Kidney (tissue), 14 donors: Measurements from ENCODE around the gene PPP2R1B. TPM values are rescaled to one million over a fixed set of nuclear protein-coding genes. Genes with fewer than 3 reads are reported as not detected.
A peak's percentile ranks its signal among the peaks of the same experiment; 100 is the strongest.

ENCODE experiments used
- DNase-seq, 5 donors: peaks; one replicate each; pipeline ENCODE4 v3.0.0-alpha.2; 2013 to 2020
- FAIRE-seq: peaks from 2 replicates; lab custom pipeline; 2012; peaks lifted over from hg19 to GRCh38; lab: Jason Lieb, UNC
- H3K27ac ChIP-seq, 2 donors: one replicate each; pipeline ENCODE4 v1.7.0; 2013; ENCODE audit warnings: low read depth in 2 of 2, low read length in 2 of 2, inconsistent platforms in 1 of 2
- H3K27me3 ChIP-seq: one replicate; pipeline ENCODE4 v1.7.1; 2013; ENCODE audit warnings: low read length, inconsistent platforms; ENCODE audit not compliant: control insufficient read depth, insufficient read depth
- H3K36me3 ChIP-seq, 3 donors: one replicate each; pipeline versions ENCODE4 v1.7.0 to v1.7.1; 2013; ENCODE audit warnings: low read length in 3 of 3, control low read depth in 1 of 3, inconsistent platforms in 1 of 3; ENCODE audit not compliant: insufficient read depth in 3 of 3, control insufficient read depth in 2 of 3
- H3K4me1 ChIP-seq, 3 donors: one replicate each; pipeline versions ENCODE4 v1.7.0 to v1.7.1; 2013; ENCODE audit warnings: low read length in 3 of 3, inconsistent platforms in 1 of 3, low read depth in 1 of 3; ENCODE audit not compliant: control insufficient read depth in 2 of 3, insufficient read depth in 2 of 3
- H3K4me3 ChIP-seq, 3 donors: one replicate each; pipeline versions ENCODE4 v1.7.0 to v1.8.1; 2013; ENCODE audit warnings: low read length in 3 of 3, control low read depth in 1 of 3, inconsistent platforms in 1 of 3
- H3K9ac ChIP-seq, 3 donors: one replicate each; pipeline versions ENCODE4 v1.7.0 to v1.7.1; 2013; ENCODE audit warnings: low read length in 3 of 3, control low read depth in 1 of 3, inconsistent platforms in 1 of 3
- H3K9me3 ChIP-seq, 3 donors: one replicate each; pipeline versions ENCODE4 v1.7.0 to v1.7.1; 2013; ENCODE audit warnings: low read length in 3 of 3, control low read depth in 1 of 3, inconsistent platforms in 1 of 3; ENCODE audit not compliant: control insufficient read depth in 2 of 3, insufficient read depth in 1 of 3
- CTCF ChIP-seq: IDR thresholded peaks from 3 replicates; pipeline ENCODE4 v1.5.1; 2012; ENCODE audit warnings: mild to moderate bottlenecking, moderate library complexity, borderline replicate concordance; ENCODE audit not compliant: insufficient read depth; ENCODE audit errors: extremely low read depth
- intact Hi-C: fragments of 100-400 bp; cut with DNase I; formaldehyde crosslinking; loops from one replicate; pipeline ENCODE4 v1.11.1; 2022
- polyA plus RNA-seq: library from polyadenylated mRNA; stranded (reverse); fragments of 350-450 nt; fragmentation: Illumina TruSeq; extraction: RNeasy Lipid Tissue Mini Kit (QIAGEN cat#74804); gene quantifications from one replicate; pipeline ENCODE4 v1.2.3, GENCODE V29; 2014; ENCODE audit warnings: low read depth, low replicate concordance; ENCODE audit not compliant: insufficient read depth
- total RNA-seq: library from RNA; stranded (reverse); fragmentation: NEBNext Ultra II Directional; extraction: Animal tissue kit (Norgen Biotek cat#: 25700); gene quantifications from one replicate; pipeline ENCODE4 v1.2.1, GENCODE V29; 2021
- donor health status: control.
- donor health status: control.
- donor health status: control.
- donor health status: control.
- donor health status: control.
- donor health status: DM: yes; HTN: yes; CAD: no.
- donor health status: Normal renal cell carcinoma (clear cell type).

The PPP2R1B gene
- total and polyA plus RNA-seq, 2 donors from 2014 or later = 11.7 to 35.5 TPM

DNA sequence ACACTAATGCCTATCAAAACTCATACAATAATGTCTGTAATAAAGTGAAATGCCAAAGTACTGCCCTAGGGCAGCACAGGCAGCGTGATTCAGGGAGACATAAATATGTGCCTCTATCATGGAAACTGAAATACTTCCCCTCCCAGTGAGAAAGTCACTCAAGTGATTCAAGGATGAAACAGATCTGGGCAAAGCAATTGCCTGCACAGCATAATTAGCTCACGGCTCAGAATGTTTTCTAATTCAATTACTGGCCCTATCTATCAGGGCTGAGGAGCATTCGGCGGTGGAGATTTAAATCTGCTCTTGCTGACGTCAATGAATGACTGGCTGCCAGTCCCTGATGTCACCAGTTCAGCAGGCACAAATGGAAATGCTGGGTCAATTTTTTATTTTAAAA is 27.7 kb upstream of the PPP2R1B start:
- no peak for FAIRE-seq
- H3K9me3 ChIP-seq = peaks cover 0 to 5% (median 0%) of the 10 kb centered on the region in 3 donors

DNA sequence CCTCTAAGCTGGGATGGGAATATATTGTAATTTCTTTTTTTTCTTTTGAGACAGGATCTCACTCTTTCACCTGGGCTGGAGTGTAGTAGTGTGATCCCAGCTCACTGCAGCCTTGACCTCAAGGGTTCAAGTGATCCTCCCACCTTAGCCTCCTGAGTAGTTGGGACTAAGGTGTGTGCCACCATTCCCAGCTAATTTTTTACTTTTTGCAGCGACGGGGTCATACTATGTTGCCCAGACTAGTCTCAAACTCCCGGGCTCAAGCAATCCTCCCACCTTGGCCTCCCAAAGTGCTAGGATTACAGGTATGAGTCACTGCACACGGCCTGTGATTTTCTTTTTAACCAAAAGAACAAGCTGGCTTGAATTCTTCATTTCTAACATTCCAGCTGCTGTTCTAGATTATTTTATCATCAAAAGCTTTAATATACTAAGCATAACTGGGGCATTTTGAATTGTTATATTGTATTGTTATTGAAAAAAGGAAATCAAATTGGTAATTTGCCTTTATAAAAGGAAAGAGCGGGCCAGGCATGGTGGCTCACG is 26.8 kb upstream of the PPP2R1B start:
- TF ChIP-seq CTCF = no peak
- no peak for FAIRE-seq
- intact Hi-C loops = no loop called here
- peaks cover 0 to 8% (median 0%) of the 10 kb centered on the region in 3 donors for H3K36me3 ChIP-seq
- no peak overlapping the region for H3K27ac ChIP-seq
- H3K4me3 ChIP-seq = no peak overlapping the region
- H3K9ac ChIP-seq = no peak overlapping the region
- H3K4me1 ChIP-seq = peaks cover 0 to 7% (median 4%) of the 10 kb centered on the region in 3 donors
- DNase-seq = no peak
- peaks cover 0 to 5% (median 0%) of the 10 kb centered on the region in 3 donors for H3K9me3 ChIP-seq
- no peaks in the 10 kb centered on the region for H3K27me3 ChIP-seq

More for the DNA sequence above, 27.7 kb upstream of the PPP2R1B start:
- peak in 4 of 5 donors; percentile 27 to 78 (median 57) for DNase-seq
- Histone ChIP-seq H3K4me3 (no peak overlapping the region), H3K9ac (no peak overlapping the region), H3K27me3 (no peaks in the 10 kb centered on the region), H3K27ac (no peak overlapping the region), H3K36me3 (peaks cover 0 to 8% (median 0%) of the 10 kb centered on the region in 3 donors), H3K4me1 (peaks cover 0 to 4% (median 3%) of the 10 kb centered on the region in 3 donors)
- TF ChIP-seq CTCF = no peak
- intact Hi-C loops = no loop called here

DNA sequence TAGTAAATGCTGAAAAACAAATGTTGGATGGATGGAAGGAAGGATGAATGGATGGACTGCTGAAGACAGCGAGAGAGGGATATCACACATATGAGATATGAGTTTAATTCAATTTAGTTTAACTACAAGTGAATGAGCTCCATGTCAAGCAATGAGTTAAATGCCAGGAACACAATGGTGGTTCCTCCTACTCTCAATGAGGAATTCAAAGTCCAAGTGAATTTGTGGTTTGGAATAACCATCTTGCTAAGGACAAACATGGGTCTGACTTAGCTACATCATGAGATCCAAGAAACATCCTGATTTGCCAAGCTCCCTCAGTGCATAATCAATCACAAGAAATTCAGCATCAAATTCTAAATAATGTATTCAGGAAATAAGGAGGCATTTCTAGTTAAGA is 26.1 kb upstream of the PPP2R1B start:
- DNase-seq (no peak), FAIRE-seq (no peak)
- Histone ChIP-seq H3K4me1 (peaks cover 0 to 7% (median 4%) of the 10 kb centered on the region in 3 donors), H3K27ac (no peak overlapping the region), H3K9me3 (peaks cover 0 to 4% (median 0%) of the 10 kb centered on the region in 3 donors), H3K36me3 (peaks cover 0 to 6% (median 0%) of the 10 kb centered on the region in 3 donors), H3K4me3 (no peak overlapping the region), H3K9ac (no peak overlapping the region), H3K27me3 (no peaks in the 10 kb centered on the region)
- TF ChIP-seq CTCF = no peak
- intact Hi-C loops = no loop called here
